ENCODE measurements around the gene ATF6. TPM values are rescaled to one million over a fixed set of nuclear protein-coding genes. Genes with fewer than 3 reads are reported as not detected.
A peak's percentile ranks its signal among the peaks of the same experiment; 100 is the strongest.

The ATF6 gene
- total and polyA plus RNA-seq, 2 donors (not counting 1 experiment from before 2014, with no cell fraction given) = 25.3 to 27.4 TPM

DNA sequence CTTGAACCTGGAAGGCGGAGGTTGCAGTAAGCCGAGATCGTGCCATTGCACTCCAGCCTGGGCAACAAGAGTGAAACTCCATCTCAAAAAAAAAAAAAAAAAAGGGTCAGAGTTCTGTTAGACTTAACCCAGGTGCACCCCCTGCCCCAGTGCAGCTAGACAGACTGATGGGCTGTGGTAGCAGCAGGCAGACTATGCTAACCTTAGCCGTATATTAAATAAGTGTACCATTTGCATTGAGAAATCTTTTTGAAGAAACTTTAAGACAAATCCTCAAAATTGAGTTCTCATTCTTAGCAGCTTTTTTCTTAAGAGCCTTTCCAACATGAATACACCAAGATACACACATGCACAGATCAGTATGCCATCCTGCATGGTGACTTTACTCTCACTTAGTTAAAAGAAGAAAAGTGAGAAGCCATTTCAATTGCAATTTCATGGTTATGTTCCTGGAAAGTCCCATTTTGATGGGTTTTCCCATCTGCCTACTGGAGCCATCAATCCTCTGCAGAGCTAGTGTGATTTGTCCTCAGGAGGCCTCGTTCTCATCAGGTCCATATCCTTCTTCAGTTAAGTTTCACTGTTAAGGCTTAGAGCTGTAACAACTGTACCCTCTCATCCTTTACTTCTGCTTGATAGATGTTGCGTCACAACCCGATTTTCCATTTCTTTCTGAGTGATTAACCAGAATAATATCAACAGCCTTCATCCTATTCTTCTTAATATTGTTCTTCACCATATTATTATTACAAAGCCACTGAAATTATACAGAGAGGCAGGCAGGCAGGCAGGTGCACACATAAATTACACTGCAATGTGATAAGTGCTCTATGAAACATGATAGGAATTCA is 37.5 kb upstream of the ATF6 start:
- no peak for TF ChIP-seq EZH2 (IDR thresholded peaks at IDR 0.05; ENCODE audit: low read length, missing control alignments)
- TF ChIP-seq, protein P1, sequence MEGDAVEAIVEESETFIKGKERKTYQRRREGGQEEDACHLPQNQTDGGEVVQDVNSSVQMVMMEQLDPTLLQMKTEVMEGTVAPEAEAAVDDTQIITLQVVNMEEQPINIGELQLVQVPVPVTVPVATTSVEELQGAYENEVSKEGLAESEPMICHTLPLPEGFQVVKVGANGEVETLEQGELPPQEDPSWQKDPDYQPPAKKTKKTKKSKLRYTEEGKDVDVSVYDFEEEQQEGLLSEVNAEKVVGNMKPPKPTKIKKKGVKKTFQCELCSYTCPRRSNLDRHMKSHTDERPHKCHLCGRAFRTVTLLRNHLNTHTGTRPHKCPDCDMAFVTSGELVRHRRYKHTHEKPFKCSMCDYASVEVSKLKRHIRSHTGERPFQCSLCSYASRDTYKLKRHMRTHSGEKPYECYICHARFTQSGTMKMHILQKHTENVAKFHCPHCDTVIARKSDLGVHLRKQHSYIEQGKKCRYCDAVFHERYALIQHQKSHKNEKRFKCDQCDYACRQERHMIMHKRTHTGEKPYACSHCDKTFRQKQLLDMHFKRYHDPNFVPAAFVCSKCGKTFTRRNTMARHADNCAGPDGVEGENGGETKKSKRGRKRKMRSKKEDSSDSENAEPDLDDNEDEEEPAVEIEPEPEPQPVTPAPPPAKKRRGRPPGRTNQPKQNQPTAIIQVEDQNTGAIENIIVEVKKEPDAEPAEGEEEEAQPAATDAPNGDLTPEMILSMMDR (conservative IDR thresholded peaks at IDR 0.05 in 1 of 2, IDR thresholded peaks at IDR 0.05 in 1 of 2; ENCODE audit: low read depth in 1 of 2, low read length in 2 of 2) = no peak

DNA sequence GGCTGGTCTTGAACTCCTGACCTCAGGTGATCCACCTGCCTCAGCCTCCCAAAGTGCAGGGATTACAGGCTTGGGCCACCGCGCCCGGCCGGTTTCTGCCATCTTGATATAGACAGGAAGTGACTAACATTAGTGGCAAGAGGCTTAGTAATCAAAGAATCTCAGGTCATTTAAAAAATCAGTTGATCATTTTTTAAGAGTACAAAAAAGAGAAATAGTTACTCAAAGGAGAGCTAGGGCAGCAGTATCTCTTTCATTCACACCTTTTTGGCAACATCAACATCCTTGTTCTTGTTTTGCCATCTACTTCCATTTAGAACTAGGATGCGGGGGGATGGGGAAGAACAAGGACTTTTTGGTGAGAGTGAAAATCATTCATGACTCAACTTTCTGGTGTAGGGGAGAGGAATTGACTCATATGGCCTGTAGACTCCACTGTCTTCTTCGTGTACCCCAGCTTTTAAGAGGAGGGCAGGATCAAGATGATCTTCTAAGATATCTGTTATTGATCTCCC is 36.0 kb upstream of the ATF6 start:
- no peak overlapping the region for H3K27ac ChIP-seq (ENCODE audit: insufficient read depth, low read length)

More for the DNA sequence above, 37.5 kb upstream of the ATF6 start:
- Histone ChIP-seq H3K4me3 (replicated peaks in 1 of 4; ENCODE audit: control extremely low read depth in 1 of 4, insufficient read depth in 1 of 4, low read depth in 3 of 4, low read length in 4 of 4) (no peak overlapping the region), H3K36me3 (ENCODE audit: control insufficient read depth, insufficient read depth, low read length) (no peaks in the 10 kb centered on the region), H4K20me1 (ENCODE audit: control insufficient read depth, extremely low read depth, insufficient read depth, low read length) (no peaks in the 10 kb centered on the region), H3K4me2 (ENCODE audit: extremely low read depth, insufficient read depth, low read length) (no peak overlapping the region), H3K9me3 (ENCODE audit: control insufficient read depth, insufficient read depth, low read depth, low read length) (no peaks in the 10 kb centered on the region), H3K9ac (ENCODE audit: insufficient read depth, low read length) (no peak overlapping the region), H2AFZ (ENCODE audit: low read length) (no peak overlapping the region), H3K79me2 (ENCODE audit: control insufficient read depth, insufficient read depth, low read length) (no peaks in the 10 kb centered on the region), H3K27ac (ENCODE audit: insufficient read depth, low read length) (no peak overlapping the region), H3K4me1 (ENCODE audit: control insufficient read depth, extremely low read depth, insufficient read depth, low read length) (peaks cover 5% of the 10 kb centered on the region), H3K27me3 (ENCODE audit: control insufficient read depth, insufficient read depth, low read length) (no peaks in the 10 kb centered on the region)
- no peak for DNase-seq (ENCODE audit: low read depth in 2 of 2)

DNA sequence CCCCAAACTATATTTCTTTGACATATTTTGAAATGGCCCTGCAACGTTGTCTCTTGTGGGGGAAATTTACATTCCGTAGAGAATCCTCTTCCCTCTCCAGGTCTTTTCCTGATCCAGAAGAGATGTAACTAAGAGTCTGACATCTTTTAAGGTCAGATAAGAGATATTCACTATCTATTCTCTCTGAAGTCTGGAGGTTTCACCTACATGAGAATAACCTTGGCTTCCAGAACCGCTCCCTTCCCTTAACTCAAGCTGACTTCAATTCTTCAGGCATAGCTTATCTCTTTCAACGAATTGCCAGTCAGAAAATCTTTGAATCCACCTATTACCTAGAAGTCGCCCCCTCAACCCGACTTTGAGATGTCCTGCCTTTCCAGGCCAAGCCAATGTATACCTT is 34.9 kb upstream of the ATF6 start:
- Histone ChIP-seq H3K27ac (ENCODE audit: insufficient read depth, low read length) (no peak overlapping the region), H3K9ac (ENCODE audit: insufficient read depth, low read length) (no peak overlapping the region), H3K9me3 (ENCODE audit: control insufficient read depth, insufficient read depth, low read depth, low read length) (no peaks in the 10 kb centered on the region), H3K79me2 (ENCODE audit: control insufficient read depth, insufficient read depth, low read length) (no peaks in the 10 kb centered on the region), H3K4me1 (ENCODE audit: control insufficient read depth, extremely low read depth, insufficient read depth, low read length) (peaks cover 2% of the 10 kb centered on the region), H3K4me3 (replicated peaks in 1 of 4; ENCODE audit: control extremely low read depth in 1 of 4, insufficient read depth in 1 of 4, low read depth in 3 of 4, low read length in 4 of 4) (no peak overlapping the region), H3K4me2 (ENCODE audit: extremely low read depth, insufficient read depth, low read length) (no peak overlapping the region), H3K27me3 (ENCODE audit: control insufficient read depth, insufficient read depth, low read length) (no peaks in the 10 kb centered on the region), H4K20me1 (ENCODE audit: control insufficient read depth, extremely low read depth, insufficient read depth, low read length) (no peaks in the 10 kb centered on the region), H3K36me3 (ENCODE audit: control insufficient read depth, insufficient read depth, low read length) (no peaks in the 10 kb centered on the region), H2AFZ (ENCODE audit: low read length) (no peak overlapping the region)
- no peak for DNase-seq (ENCODE audit: low read depth in 2 of 2)
- TF ChIP-seq, protein P1 (conservative IDR thresholded peaks at IDR 0.05 in 1 of 2, IDR thresholded peaks at IDR 0.05 in 1 of 2; ENCODE audit: low read depth in 1 of 2, low read length in 2 of 2) = no peak
- no peak for TF ChIP-seq EZH2 (IDR thresholded peaks at IDR 0.05; ENCODE audit: low read length, missing control alignments)

More for the DNA sequence above, 36.0 kb upstream of the ATF6 start:
- Histone ChIP-seq H3K36me3 (ENCODE audit: control insufficient read depth, insufficient read depth, low read length) (no peaks in the 10 kb centered on the region), H3K27me3 (ENCODE audit: control insufficient read depth, insufficient read depth, low read length) (no peaks in the 10 kb centered on the region), H3K79me2 (ENCODE audit: control insufficient read depth, insufficient read depth, low read length) (no peaks in the 10 kb centered on the region), H3K4me2 (ENCODE audit: extremely low read depth, insufficient read depth, low read length) (no peak overlapping the region), H3K9me3 (ENCODE audit: control insufficient read depth, insufficient read depth, low read depth, low read length) (no peaks in the 10 kb centered on the region), H3K9ac (ENCODE audit: insufficient read depth, low read length) (no peak overlapping the region), H3K4me1 (ENCODE audit: control insufficient read depth, extremely low read depth, insufficient read depth, low read length) (peaks cover 5% of the 10 kb centered on the region), H3K4me3 (replicated peaks in 1 of 4; ENCODE audit: control extremely low read depth in 1 of 4, insufficient read depth in 1 of 4, low read depth in 3 of 4, low read length in 4 of 4) (no peak overlapping the region), H4K20me1 (ENCODE audit: control insufficient read depth, extremely low read depth, insufficient read depth, low read length) (no peaks in the 10 kb centered on the region), H2AFZ (ENCODE audit: low read length) (no peak overlapping the region)
- TF ChIP-seq, protein P1 (conservative IDR thresholded peaks at IDR 0.05 in 1 of 2, IDR thresholded peaks at IDR 0.05 in 1 of 2; ENCODE audit: low read depth in 1 of 2, low read length in 2 of 2) = no peak
- no peak for TF ChIP-seq EZH2 (IDR thresholded peaks at IDR 0.05; ENCODE audit: low read length, missing control alignments)
- DNase-seq (ENCODE audit: low read depth in 2 of 2) = peak in 1 of 2 donors; percentile 72

All from fibroblast of lung (primary cell).